B cell (primary cell): ENCODE results near the gene BRPF3. TPM values are rescaled to one million over a fixed set of nuclear protein-coding genes. Genes with fewer than 3 reads are reported as not detected.

Experiments
- ATAC-seq: fragments of 200-7000 bp; cut with Tn5 transposase; one replicate; pipeline ENCODE4 v1.10.0; 2021; ENCODE audit warnings: low read depth, mild to moderate bottlenecking, moderate number of reproducible peaks, moderate library complexity
- CTCF ChIA-PET: fragments of 350-600 bp; sonication (Branson Sonifier 250); formaldehyde crosslinking; loops from one replicate; lab custom pipeline; 2021; ENCODE audit warnings: antibody characterized with exemption, inconsistent platforms; lab: Charles Lee
- POLR2A ChIA-PET: fragments of 350-600 bp; sonication (Branson Sonifier 250); formaldehyde crosslinking; loops from one replicate; lab custom pipeline; 2021; ENCODE audit warnings: antibody characterized with exemption; lab: Charles Lee
- DNase-seq: peaks from one replicate; pipeline ENCODE4 v3.0.0; 2013
- H2AFZ ChIP-seq: 2 replicates; pipeline ENCODE4 v1.6.1; 2012; ENCODE audit warnings: mild to moderate bottlenecking, low read depth, low read length; ENCODE audit not compliant: insufficient read depth, poor library complexity, severe bottlenecking
- H3K27ac ChIP-seq, 2 donors: 1 replicate in 1 of 2; 2 replicates in 1 of 2; pipeline ENCODE4 v1.5.1; 2012 to 2013; ENCODE audit warnings: low read length in 2 of 2, mild to moderate bottlenecking in 2 of 2, moderate library complexity in 1 of 2
- H3K27me3 ChIP-seq, 4 experiments: fragments of 200-600 bp in 1 of 4; sonication (generic) in 1 of 4; replicated peaks in 1 of 4; 1 replicate in 2 of 4; 2 replicates in 2 of 4; pipeline versions ENCODE4 v1.6.1 to v1.7.0; 2013 to 2016; ENCODE audit warnings: low read length in 3 of 4, mild to moderate bottlenecking in 2 of 4, mixed read lengths in 1 of 4, moderate library complexity in 1 of 4; ENCODE audit not compliant: insufficient read depth in 4 of 4, control insufficient read depth in 3 of 4; ENCODE audit errors: control extremely low read depth in 1 of 4
- H3K36me3 ChIP-seq, 2 experiments: replicated peaks in 1 of 2; 1 replicate in 1 of 2; 2 replicates in 1 of 2; pipeline versions ENCODE4 v1.6.1 to v1.7.1; 2013; ENCODE audit warnings: low read length in 1 of 2; ENCODE audit not compliant: insufficient read depth in 2 of 2, control insufficient read depth in 1 of 2; ENCODE audit errors: control extremely low read depth in 1 of 2, extremely low read depth in 1 of 2
- H3K4me1 ChIP-seq, 2 donors: fragments of 200-600 bp in 1 of 2; sonication (generic) in 1 of 2; 1 replicate in 1 of 2; 2 replicates in 1 of 2; pipeline versions ENCODE4 v1.5.1 to v1.6.1; 2013 to 2017; ENCODE audit warnings: low read length in 2 of 2; ENCODE audit not compliant: control insufficient read depth in 2 of 2, insufficient read depth in 2 of 2
- H3K4me2 ChIP-seq: replicated peaks from 2 replicates; pipeline ENCODE3; 2012; ENCODE audit warnings: mild to moderate bottlenecking, low read depth, low read length; ENCODE audit not compliant: poor library complexity, severe bottlenecking
- H3K4me3 ChIP-seq, 5 experiments: fragments of 200-600 bp in 1 of 5; sonication (generic) in 1 of 5; 1 replicate in 3 of 5; 2 replicates in 2 of 5; pipeline versions ENCODE4 v1.5.1 to v1.7.0; 2011 to 2016; ENCODE audit warnings: low read length in 4 of 5, mild to moderate bottlenecking in 4 of 5, low read depth in 2 of 5, control low read depth in 1 of 5, moderate library complexity in 1 of 5; ENCODE audit not compliant: insufficient read depth in 1 of 5; ENCODE audit errors: control extremely low read depth in 1 of 5, extremely low read depth in 1 of 5
- H3K79me2 ChIP-seq: fragments of 200-600 bp; sonication (generic); one replicate; pipeline ENCODE4 v1.6.0; 2016; ENCODE audit warnings: low read length; ENCODE audit not compliant: control insufficient read depth, insufficient read depth
- H3K9ac ChIP-seq: fragments of 200-600 bp; sonication (generic); 2 replicates; pipeline ENCODE4 v1.6.1; 2017; ENCODE audit warnings: mild to moderate bottlenecking, low read length, moderate library complexity
- H3K9me3 ChIP-seq, 3 donors: one replicate each; pipeline versions ENCODE4 v1.6.1 to v1.7.1; 2013; ENCODE audit warnings: low read length in 2 of 3; ENCODE audit not compliant: control insufficient read depth in 2 of 3, insufficient read depth in 1 of 3; ENCODE audit errors: control extremely low read depth in 1 of 3
- H4K20me1 ChIP-seq: 2 replicates; pipeline ENCODE4 v1.6.0; 2012; ENCODE audit warnings: mild to moderate bottlenecking, low read length; ENCODE audit not compliant: insufficient read depth, control insufficient read depth, poor library complexity, severe bottlenecking
- H3K27ac Mint-ChIP-seq: one replicate; pipeline ENCODE4 v1.8.0; 2021; ENCODE audit warnings: mixed read lengths
- H3K27me3 Mint-ChIP-seq: one replicate; pipeline ENCODE4 v1.8.0; 2021; ENCODE audit warnings: mixed read lengths
- H3K4me1 Mint-ChIP-seq: one replicate; pipeline ENCODE4 v1.8.0; 2021; ENCODE audit warnings: mixed read lengths
- H3K4me3 Mint-ChIP-seq: one replicate; pipeline ENCODE4 v1.8.0; 2021; ENCODE audit warnings: mixed read lengths
- H3K9me3 Mint-ChIP-seq: one replicate; pipeline ENCODE4 v1.8.0; 2022; ENCODE audit warnings: mixed read lengths; ENCODE audit not compliant: insufficient read depth
- EZH2 ChIP-seq: IDR thresholded peaks from 2 replicates; pipeline ENCODE4 v1.6.1; 2012; ENCODE audit warnings: borderline replicate concordance, low read depth, mild to moderate bottlenecking, moderate library complexity, low read length; ENCODE audit not compliant: insufficient read depth, poor library complexity, severe bottlenecking
- WGBS: methylation state at CpG from one replicate; pipeline ENCODE4 v1.1.5; 2013; ENCODE audit warnings: missing lambda C conversion rate; ENCODE audit not compliant: insufficient coverage; 5-methylcytosine and 5-hydroxymethylcytosine counted together
- intact Hi-C: fragments of 100-400 bp; cut with micrococcal nuclease; formaldehyde crosslinking; loops from one replicate; pipeline ENCODE4 v1.10.0; 2022
- polyA plus RNA-seq: library from polyadenylated mRNA; depleted of rRNA; stranded (reverse); fragments of >200 nt; gene quantifications from 2 replicates; pipeline ENCODE4 v1.2.3, GENCODE V29; 2012
- total RNA-seq, 2 donors: library from RNA; stranded (reverse); fragments of 120-200 nt in 1 of 2; gene quantifications; 1 replicate in 1 of 2; 2 replicates in 1 of 2; pipeline versions ENCODE4 v1.2.3 to v1.2.4, GENCODE V29; 2013 to 2022
- TF ChIP-seq, protein P1 (sequence below): fragments of 200-600 bp; IDR thresholded peaks from one replicate; pipeline ENCODE4 v1.8.0; 2022; ENCODE audit warnings: antibody characterized with exemption, mild to moderate bottlenecking

Gene BRPF3
- total and polyA plus RNA-seq, 2 donors (not counting 1 experiment from before 2014, with no cell fraction given), result 17.1 to 29.4 TPM

DNA sequence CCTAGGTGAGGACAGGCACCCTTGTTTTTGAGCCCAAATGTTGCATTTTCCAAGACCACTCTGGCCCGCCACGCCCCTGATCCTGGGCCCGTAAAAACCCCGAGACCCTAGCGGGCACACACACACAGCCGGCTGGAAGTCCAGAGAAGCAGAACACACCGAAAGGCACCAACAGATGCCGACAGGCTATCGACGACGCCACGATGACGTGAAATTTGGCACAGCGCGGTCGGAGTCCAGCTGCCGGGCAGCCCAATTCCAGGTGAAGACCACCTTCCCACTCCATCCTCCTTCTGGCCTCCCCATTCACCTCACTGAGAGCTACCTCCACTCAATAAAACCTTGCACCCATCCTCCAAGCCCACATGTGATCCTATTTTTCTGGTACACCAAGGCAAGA lies 39.3 kb downstream of the BRPF3 start:
- TF ChIP-seq, protein P1, sequence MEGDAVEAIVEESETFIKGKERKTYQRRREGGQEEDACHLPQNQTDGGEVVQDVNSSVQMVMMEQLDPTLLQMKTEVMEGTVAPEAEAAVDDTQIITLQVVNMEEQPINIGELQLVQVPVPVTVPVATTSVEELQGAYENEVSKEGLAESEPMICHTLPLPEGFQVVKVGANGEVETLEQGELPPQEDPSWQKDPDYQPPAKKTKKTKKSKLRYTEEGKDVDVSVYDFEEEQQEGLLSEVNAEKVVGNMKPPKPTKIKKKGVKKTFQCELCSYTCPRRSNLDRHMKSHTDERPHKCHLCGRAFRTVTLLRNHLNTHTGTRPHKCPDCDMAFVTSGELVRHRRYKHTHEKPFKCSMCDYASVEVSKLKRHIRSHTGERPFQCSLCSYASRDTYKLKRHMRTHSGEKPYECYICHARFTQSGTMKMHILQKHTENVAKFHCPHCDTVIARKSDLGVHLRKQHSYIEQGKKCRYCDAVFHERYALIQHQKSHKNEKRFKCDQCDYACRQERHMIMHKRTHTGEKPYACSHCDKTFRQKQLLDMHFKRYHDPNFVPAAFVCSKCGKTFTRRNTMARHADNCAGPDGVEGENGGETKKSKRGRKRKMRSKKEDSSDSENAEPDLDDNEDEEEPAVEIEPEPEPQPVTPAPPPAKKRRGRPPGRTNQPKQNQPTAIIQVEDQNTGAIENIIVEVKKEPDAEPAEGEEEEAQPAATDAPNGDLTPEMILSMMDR, result no peak
- TF ChIP-seq EZH2, result no peak
- Histone ChIP-seq H3K4me2 (no peak overlapping the region), H3K4me3 (no peak overlapping the region), H2AFZ (no peak overlapping the region), H4K20me1 (no peaks in the 10 kb centered on the region), H3K36me3 (peaks cover 0 to 10% of the 10 kb centered on the region in 2 experiments), H3K27me3 (no peaks in the 10 kb centered on the region), H3K9ac (no peak overlapping the region), H3K27ac (no peak overlapping the region), H3K9me3 (no peaks in the 10 kb centered on the region), H3K4me1 (no peaks in the 10 kb centered on the region), H3K79me2 (no peaks in the 10 kb centered on the region)
- ChIA-PET POLR2A (no interaction called here), CTCF (no interaction called here)
- no peak for ATAC-seq
- no peak overlapping the region for H3K4me3 Mint-ChIP-seq
- 99% methylated on average over 17 of the region's 17 CpGs for WGBS
- no peaks in the 10 kb centered on the region for H3K9me3 Mint-ChIP-seq
- no peak overlapping the region for H3K27ac Mint-ChIP-seq
- intact Hi-C loops, result no loop called here
- H3K27me3 Mint-ChIP-seq, result no peaks in the 10 kb centered on the region
- no peaks in the 10 kb centered on the region for H3K4me1 Mint-ChIP-seq
- DNase-seq, result no peak

DNA sequence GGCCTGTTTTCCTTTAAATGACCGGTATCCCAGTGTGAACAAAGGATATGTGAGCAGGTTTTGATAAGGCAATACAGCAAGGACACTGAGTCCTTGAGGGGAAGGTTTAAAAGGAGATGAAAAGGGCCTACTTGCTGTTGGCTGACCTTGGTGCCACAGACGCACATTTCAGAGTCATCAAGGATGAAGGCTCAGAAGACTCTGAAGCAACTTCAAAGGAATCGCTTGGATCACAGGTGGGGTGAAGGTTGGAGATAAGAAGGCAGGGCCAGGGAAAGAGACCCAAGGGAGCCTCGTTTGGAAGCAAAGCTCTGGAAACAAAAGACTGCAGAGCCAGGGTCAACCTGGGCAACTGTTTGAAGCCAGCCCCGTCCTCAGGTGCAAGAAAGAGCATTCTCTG lies 43.2 kb downstream of the BRPF3 start:
- Histone ChIP-seq H3K9ac (no peak overlapping the region), H3K27me3 (no peaks in the 10 kb centered on the region), H3K9me3 (peaks cover 0 to 4% (median 0%) of the 10 kb centered on the region in 3 donors), H3K79me2 (no peaks in the 10 kb centered on the region), H3K4me3 (no peak overlapping the region), H2AFZ (no peak overlapping the region), H3K36me3 (no peaks in the 10 kb centered on the region), H3K4me2 (no peak overlapping the region), H3K4me1 (peaks cover 7 to 14% of the 10 kb centered on the region in 2 donors), H3K27ac (no peak overlapping the region), H4K20me1 (no peaks in the 10 kb centered on the region)
- 93% methylated on average over 5 of the region's 5 CpGs for WGBS
- Mint-ChIP-seq H3K4me1 (peaks cover 10% of the 10 kb centered on the region), H3K27me3 (peaks cover 3% of the 10 kb centered on the region), H3K9me3 (peaks cover 2% of the 10 kb centered on the region), H3K27ac (no peak overlapping the region), H3K4me3 (no peak overlapping the region)
- POLR2A ChIA-PET, result no interaction called here
- DNase-seq (no peak), ATAC-seq (no peak)
- TF ChIP-seq, protein P1, result no peak
- no peak for TF ChIP-seq EZH2
- CTCF ChIA-PET, result no interaction called here
- intact Hi-C loops, result no loop called here
